Keratinocyte (primary cell): ENCODE measurements around the gene MRPS15. TPM values are rescaled to one million over a fixed set of nuclear protein-coding genes. Genes with fewer than 3 reads are reported as not detected.

Experiments used
- DNase-seq: peaks from one replicate; pipeline ENCODE4 v3.0.0-alpha.2; 2011; ENCODE audit warnings: low read depth, missing footprints, low spot score
- FAIRE-seq: peaks from 2 replicates; lab custom pipeline; 2011; peaks lifted over from hg19 to GRCh38; lab: Jason Lieb, UNC
- H2AFZ ChIP-seq: 2 replicates; pipeline ENCODE4 v1.6.0; 2012; ENCODE audit warnings: low read length, control low read depth, inconsistent platforms; ENCODE audit not compliant: control insufficient read depth
- H3K27ac ChIP-seq: 2 replicates; pipeline ENCODE4 v1.5.1; 2011; ENCODE audit warnings: low read length; ENCODE audit not compliant: control insufficient read depth, insufficient read depth
- H3K27me3 ChIP-seq: 3 replicates; pipeline ENCODE4 v1.6.0; 2011; ENCODE audit warnings: low read length; ENCODE audit not compliant: control insufficient read depth, insufficient read depth; ENCODE audit errors: extremely low read depth
- H3K36me3 ChIP-seq, 2 experiments: 2 replicates in 1 of 2; 3 replicates in 1 of 2; pipeline ENCODE4 v1.5.1; 2011; ENCODE audit warnings: low read length in 2 of 2, mild to moderate bottlenecking in 1 of 2; ENCODE audit not compliant: control insufficient read depth in 2 of 2, insufficient read depth in 2 of 2; ENCODE audit errors: extremely low read depth in 1 of 2
- H3K4me1 ChIP-seq: 3 replicates; pipeline ENCODE4 v1.5.1; 2011; ENCODE audit warnings: low read length; ENCODE audit not compliant: control insufficient read depth, insufficient read depth; ENCODE audit errors: extremely low read depth
- H3K4me2 ChIP-seq: 3 replicates; pipeline ENCODE4 v1.6.0; 2011; ENCODE audit warnings: low read depth, low read length; ENCODE audit not compliant: control insufficient read depth, insufficient read depth; ENCODE audit errors: extremely low read depth
- H3K4me3 ChIP-seq, 3 experiments: fragments of 200-600 bp in 1 of 3; sonication (generic) in 1 of 3; 2 replicates in 2 of 3; 3 replicates in 1 of 3; pipeline ENCODE4 v1.5.1; 2011 to 2016; ENCODE audit warnings: low read length in 3 of 3, mild to moderate bottlenecking in 3 of 3, control low read depth in 2 of 3, inconsistent platforms in 1 of 3, low read depth in 1 of 3, mixed read lengths in 1 of 3, mixed run types in 1 of 3, moderate library complexity in 1 of 3; ENCODE audit not compliant: control insufficient read depth in 2 of 3, insufficient read depth in 2 of 3; ENCODE audit errors: extremely low read depth in 1 of 3
- H3K79me2 ChIP-seq: 2 replicates; pipeline ENCODE4 v1.6.0; 2012; ENCODE audit warnings: low read length; ENCODE audit not compliant: control insufficient read depth, insufficient read depth
- H3K9ac ChIP-seq: 3 replicates; pipeline ENCODE4 v1.6.0; 2011; ENCODE audit warnings: low read length; ENCODE audit not compliant: control insufficient read depth, insufficient read depth; ENCODE audit errors: extremely low read depth
- H3K9me1 ChIP-seq: 3 replicates; pipeline ENCODE4 v1.6.0; 2011; ENCODE audit warnings: low read length; ENCODE audit not compliant: control insufficient read depth, insufficient read depth; ENCODE audit errors: extremely low read depth
- H3K9me3 ChIP-seq: 2 replicates; pipeline ENCODE4 v1.5.1; 2012; ENCODE audit warnings: low read depth, low read length; ENCODE audit not compliant: control insufficient read depth
- H4K20me1 ChIP-seq: 3 replicates; pipeline ENCODE4 v1.6.0; 2011; ENCODE audit warnings: low read length; ENCODE audit not compliant: control insufficient read depth, insufficient read depth; ENCODE audit errors: extremely low read depth
- CTCF ChIP-seq, 3 experiments: IDR thresholded peaks in 1 of 3; conservative IDR thresholded peaks in 1 of 3; optimal IDR thresholded peaks in 1 of 3; 2 replicates in 2 of 3; 3 replicates in 1 of 3; pipeline versions ENCODE3 to v1.5.1; 2011; ENCODE audit warnings: low read length in 3 of 3, mild to moderate bottlenecking in 3 of 3, moderate library complexity in 2 of 3, control low read depth in 1 of 3, inconsistent platforms in 1 of 3; ENCODE audit not compliant: insufficient read depth in 2 of 3; ENCODE audit errors: extremely low read depth in 1 of 3
- EZH2 ChIP-seq: IDR thresholded peaks from one replicate; pipeline ENCODE4 v1.6.1; 2012; ENCODE audit warnings: inconsistent platforms, mild to moderate bottlenecking, low read length, moderate library complexity
- dilution Hi-C: fragments of 300-500 bp; cut with MboI; formaldehyde crosslinking; loops from one replicate; pipeline ENCODE4 v1.7.0; 2020; ENCODE audit warnings: low sequenced_read_pairs; ENCODE audit not compliant: extremely low pct_ligation_motif_present
- polyA plus RNA-seq, 5 experiments: library from polyadenylated mRNA; depleted of rRNA in 3 of 5; stranded (reverse) in 3 of 5; stranded (forward) in 1 of 5; unstranded in 1 of 5; fragments of >200 nt; gene quantifications; 1 replicate in 1 of 5; 2 replicates in 3 of 5; 3 replicates in 1 of 5; pipeline versions ENCODE4 v1.2.1 to v1.2.3, GENCODE V29; 2011 to 2012; ENCODE audit warnings: missing spikeins in 2 of 5, low read depth in 1 of 5, low replicate concordance in 1 of 5

MRPS15 gene
- polyA plus RNA-seq, 1 donor (not counting 4 experiments of a cell fraction or from before 2014, with no cell fraction given) = 130 TPM

DNA sequence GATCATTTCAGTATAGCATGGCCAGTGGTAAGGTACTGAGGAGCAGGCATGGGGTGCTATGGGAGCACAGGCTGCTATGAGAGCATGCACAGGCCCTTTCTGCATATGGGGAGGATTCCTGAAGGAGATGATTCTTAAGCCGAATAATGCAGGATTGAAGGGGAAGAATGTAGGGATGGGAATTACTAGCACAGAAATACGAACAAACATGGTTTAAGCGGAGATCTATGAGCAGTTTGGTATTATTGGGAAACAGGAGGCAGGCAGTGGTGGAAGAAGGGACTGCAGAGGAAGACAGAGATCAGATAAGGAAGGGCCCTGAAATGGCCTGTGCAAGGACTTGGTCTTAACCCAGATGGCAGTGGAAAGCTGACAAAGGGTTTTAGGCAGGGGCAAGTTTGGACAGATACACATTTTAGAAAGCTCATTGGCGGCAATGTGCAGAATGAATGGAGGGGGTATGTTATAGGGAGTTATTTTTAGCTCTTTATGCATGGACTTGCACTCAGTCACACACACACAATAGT is 15.6 kb downstream of the MRPS15 start:
- H3K9me3 ChIP-seq = no peaks in the 10 kb centered on the region
- DNase-seq (no peak), FAIRE-seq (peak; percentile 87)
- H3K79me2 ChIP-seq = no peaks in the 10 kb centered on the region
- H2AFZ ChIP-seq = peak overlapping the region; percentile 71
- H3K9ac ChIP-seq = no peak overlapping the region
- H3K9me1 ChIP-seq = no peaks in the 10 kb centered on the region
- peak overlapping the region; percentile 86 for H3K4me2 ChIP-seq
- no peaks in the 10 kb centered on the region for H3K36me3 ChIP-seq
- dilution Hi-C loops = no loop called here
- H3K4me3 ChIP-seq = peak overlapping the region in 1 of 3 experiments; percentile 22
- H3K27ac ChIP-seq = peak overlapping the region; percentile 32
- TF ChIP-seq EZH2 (no peak), CTCF (optimal IDR thresholded peaks at IDR 0.05 in 1 of 3, IDR thresholded peaks at IDR 0.05 in 1 of 3, conservative IDR thresholded peaks at IDR 0.05 in 1 of 3; ENCODE audit: extremely low read depth in 1 of 3, insufficient read depth in 2 of 3, low read length in 3 of 3) (peak in 1 of 3 experiments; percentile 17)
- H3K27me3 ChIP-seq = no peaks in the 10 kb centered on the region
- H3K4me1 ChIP-seq = peaks cover 18% of the 10 kb centered on the region
- H4K20me1 ChIP-seq = no peaks in the 10 kb centered on the region

DNA sequence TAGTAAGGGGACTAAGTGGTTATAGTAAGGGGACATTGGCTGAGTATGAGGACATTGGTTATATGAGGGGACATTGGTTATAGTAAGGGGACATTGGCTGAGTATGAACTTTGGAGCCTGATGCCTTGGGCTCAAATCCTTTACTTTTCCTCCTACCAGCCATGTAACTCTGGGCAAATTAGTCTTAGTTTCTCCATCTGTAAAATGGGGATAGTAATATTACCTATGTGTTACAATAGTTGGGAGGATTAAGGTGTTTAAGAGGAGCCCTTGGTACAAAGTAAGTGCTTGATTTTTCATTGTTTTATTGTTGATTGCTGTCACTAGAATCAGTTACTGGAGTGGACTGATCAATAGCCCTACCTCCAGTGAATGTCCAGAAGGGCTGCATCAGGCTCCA is 16.7 kb downstream of the MRPS15 start:
- Histone ChIP-seq H3K36me3 (no peaks in the 10 kb centered on the region), H3K4me1 (peaks cover 18% of the 10 kb centered on the region), H3K27me3 (no peaks in the 10 kb centered on the region), H2AFZ (no peak overlapping the region), H3K27ac (no peak overlapping the region), H3K79me2 (no peaks in the 10 kb centered on the region), H3K4me3 (no peak overlapping the region), H3K9me3 (no peaks in the 10 kb centered on the region), H3K4me2 (no peak overlapping the region), H3K9ac (no peak overlapping the region), H4K20me1 (no peaks in the 10 kb centered on the region), H3K9me1 (no peaks in the 10 kb centered on the region)
- TF ChIP-seq CTCF (optimal IDR thresholded peaks at IDR 0.05 in 1 of 3, IDR thresholded peaks at IDR 0.05 in 1 of 3, conservative IDR thresholded peaks at IDR 0.05 in 1 of 3; ENCODE audit: extremely low read depth in 1 of 3, insufficient read depth in 2 of 3, low read length in 3 of 3) (no peak), EZH2 (no peak)
- dilution Hi-C loops = no loop called here
- DNase-seq = no peak
- no peak for FAIRE-seq
